ENCODE measurements around the gene SUPT3H.

SUPT3H gene

DNA sequence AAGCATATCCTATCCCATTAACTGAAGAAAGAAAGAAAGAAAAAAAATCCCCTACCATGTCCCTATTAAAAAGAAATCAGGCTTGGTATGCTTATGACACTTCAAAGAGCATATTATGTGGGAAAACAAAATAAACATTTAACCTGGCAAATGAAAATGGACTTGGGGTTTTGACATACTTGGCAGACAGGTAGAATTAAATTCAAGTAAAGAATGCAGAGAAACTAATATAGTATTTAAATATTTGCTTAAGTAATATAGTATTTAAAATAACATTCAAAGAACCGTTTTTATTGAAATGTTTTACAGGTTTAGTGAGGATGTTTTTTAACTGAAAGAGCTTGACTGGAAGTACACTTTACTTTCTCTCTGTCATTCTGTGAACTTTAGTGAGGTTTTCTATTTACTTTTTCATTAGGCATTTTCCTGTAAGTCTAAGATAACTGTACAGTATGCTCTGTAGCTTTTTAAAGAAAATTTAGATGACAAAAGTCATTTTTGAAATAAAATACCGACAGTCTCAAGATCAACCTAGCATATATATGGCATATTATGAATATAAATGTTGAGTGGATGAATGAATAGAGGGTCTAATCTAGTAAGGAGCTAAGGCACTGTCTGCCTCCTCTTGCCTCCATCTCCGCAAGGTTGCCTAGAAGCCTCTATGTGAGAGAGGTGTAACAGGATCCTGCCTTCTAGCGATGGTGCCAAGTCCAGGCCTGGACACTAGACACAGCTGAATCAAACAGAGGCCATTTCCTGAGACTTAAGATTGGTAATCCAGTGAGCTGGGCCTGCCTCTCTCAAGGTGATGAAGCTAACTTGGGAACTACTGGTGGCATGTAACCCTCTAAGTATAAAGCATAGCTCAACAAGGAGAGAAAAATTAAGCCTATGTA, 394.0 kb downstream of the SUPT3H start:
- Histone ChIP-seq H3K27me3 (no peaks in the 10 kb centered on the region), H3K9me3 (no peaks in the 10 kb centered on the region), H3K27ac (no peak overlapping the region), H3K4me3 (no peak overlapping the region), H3K4me1 (no peaks in the 10 kb centered on the region), H3K36me3 (no peaks in the 10 kb centered on the region)
- TF ChIP-seq, protein P1, sequence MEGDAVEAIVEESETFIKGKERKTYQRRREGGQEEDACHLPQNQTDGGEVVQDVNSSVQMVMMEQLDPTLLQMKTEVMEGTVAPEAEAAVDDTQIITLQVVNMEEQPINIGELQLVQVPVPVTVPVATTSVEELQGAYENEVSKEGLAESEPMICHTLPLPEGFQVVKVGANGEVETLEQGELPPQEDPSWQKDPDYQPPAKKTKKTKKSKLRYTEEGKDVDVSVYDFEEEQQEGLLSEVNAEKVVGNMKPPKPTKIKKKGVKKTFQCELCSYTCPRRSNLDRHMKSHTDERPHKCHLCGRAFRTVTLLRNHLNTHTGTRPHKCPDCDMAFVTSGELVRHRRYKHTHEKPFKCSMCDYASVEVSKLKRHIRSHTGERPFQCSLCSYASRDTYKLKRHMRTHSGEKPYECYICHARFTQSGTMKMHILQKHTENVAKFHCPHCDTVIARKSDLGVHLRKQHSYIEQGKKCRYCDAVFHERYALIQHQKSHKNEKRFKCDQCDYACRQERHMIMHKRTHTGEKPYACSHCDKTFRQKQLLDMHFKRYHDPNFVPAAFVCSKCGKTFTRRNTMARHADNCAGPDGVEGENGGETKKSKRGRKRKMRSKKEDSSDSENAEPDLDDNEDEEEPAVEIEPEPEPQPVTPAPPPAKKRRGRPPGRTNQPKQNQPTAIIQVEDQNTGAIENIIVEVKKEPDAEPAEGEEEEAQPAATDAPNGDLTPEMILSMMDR (IDR thresholded peaks at IDR 0.05), result no peak
- DNase-seq, result no peak
- intact Hi-C loops (cut with DNase I; ENCODE audit: low total_unique reads), result no loop called here

DNA sequence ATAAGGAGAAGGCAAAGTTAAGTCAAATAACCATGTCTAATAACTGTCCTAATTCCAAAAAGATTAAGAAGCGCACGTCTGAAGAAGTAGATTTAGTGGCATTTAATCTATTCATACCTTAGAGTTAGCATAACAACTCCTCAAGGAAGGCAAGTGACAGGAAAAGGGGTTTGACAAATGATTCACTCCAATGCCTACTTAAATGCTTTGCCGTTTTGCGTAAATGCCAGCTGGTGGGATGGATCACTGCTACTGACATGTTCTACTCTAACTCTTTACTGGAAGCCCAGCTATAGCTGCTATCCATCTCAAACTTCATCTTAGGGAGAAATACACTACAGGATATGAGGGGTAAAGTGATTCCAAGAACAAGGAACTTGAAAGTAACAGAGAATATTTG, 396.9 kb downstream of the SUPT3H start:
- TF ChIP-seq, protein P1 (IDR thresholded peaks at IDR 0.05), result no peak
- Histone ChIP-seq H3K36me3 (no peaks in the 10 kb centered on the region), H3K4me3 (no peak overlapping the region), H3K27me3 (no peaks in the 10 kb centered on the region), H3K27ac (no peak overlapping the region), H3K4me1 (peaks cover 0 to 5% (median 0%) of the 10 kb centered on the region in 4 donors), H3K9me3 (no peaks in the 10 kb centered on the region)
- no peak for DNase-seq
- intact Hi-C loops (cut with DNase I; ENCODE audit: low total_unique reads), result no loop called here

DNA sequence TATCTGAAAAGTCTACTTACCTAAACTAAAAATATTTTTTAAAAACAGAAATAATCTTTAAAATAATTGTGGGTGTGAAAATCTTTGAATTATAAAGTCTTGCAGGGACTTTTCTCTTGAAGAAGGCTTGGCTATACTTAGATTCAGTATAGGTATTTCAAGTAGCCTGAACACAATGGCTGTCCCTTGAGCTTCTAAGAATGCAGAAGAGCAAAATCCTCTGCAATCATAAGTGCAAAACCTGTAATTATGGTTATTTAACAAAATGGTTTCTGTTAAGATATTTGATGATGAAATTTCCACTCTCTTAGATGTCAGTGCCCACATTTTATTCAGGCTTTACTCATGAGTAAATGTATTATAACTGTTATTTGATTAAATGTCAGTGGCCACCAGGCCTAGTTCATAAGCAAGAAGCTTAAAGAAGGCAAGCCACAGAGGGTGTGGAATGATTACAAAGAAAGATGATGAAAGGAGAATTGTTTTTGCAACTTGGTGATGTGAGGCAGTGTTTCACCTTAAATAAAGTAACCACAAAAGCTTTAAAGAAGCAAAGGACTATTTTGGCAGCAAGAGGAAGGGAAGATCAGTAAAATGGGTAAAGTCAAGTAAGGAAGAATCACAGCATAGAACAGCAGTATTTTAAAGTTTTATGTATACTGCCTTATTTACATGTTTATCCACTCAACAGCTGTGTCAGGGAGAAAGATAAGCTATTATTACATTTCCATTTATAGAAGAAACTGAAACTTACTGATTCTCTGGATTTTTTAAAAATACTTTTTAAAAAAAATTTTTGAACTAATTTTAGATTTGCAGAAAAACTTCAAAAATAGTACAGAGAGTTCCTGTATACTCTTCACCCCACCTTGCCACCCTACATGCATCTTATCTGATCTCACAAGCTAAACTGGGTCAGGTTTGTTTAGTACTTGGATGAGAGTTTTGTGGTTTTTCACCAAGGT, 400.8 kb downstream of the SUPT3H start:
- Histone ChIP-seq H3K27me3 (no peaks in the 10 kb centered on the region), H3K27ac (no peak overlapping the region), H3K36me3 (no peaks in the 10 kb centered on the region), H3K4me3 (no peak overlapping the region), H3K9me3 (no peaks in the 10 kb centered on the region), H3K4me1 (peaks cover 0 to 5% (median 0%) of the 10 kb centered on the region in 4 donors)
- intact Hi-C loops (cut with DNase I; ENCODE audit: low total_unique reads), result no loop called here
- TF ChIP-seq, protein P1 (IDR thresholded peaks at IDR 0.05), result no peak
- no peak for DNase-seq

DNA sequence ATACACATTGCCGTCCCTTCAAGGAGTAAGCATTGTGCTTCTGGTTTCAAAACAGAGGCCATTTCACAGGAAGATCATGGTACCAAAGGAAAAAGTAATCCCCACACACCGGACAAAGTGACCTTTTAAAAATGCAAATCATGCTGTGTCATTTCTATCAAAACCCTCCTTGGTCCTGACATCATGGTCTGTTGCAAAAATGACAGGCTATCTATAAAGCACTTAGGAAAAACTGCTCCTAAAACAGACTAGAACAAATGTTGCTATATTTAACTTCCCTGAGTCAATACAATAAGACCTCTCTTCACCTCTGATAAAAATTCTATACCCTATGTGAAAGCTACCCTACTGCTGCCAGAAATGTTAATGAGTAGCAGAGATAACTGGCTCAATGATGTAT, 403.2 kb downstream of the SUPT3H start:
- intact Hi-C loops (cut with DNase I; ENCODE audit: low total_unique reads), result loop anchor here (2.0 kb wide), 1 partner anchor 16 kb away; no protein-coding TSS in a partner anchor
- H3K4me1 ChIP-seq, result peaks cover 0 to 5% (median 0%) of the 10 kb centered on the region in 4 donors
- H3K9me3 ChIP-seq, result no peaks in the 10 kb centered on the region
- no peak overlapping the region for H3K4me3 ChIP-seq
- H3K36me3 ChIP-seq, result no peaks in the 10 kb centered on the region
- TF ChIP-seq, protein P1 (IDR thresholded peaks at IDR 0.05), result no peak
- H3K27ac ChIP-seq, result no peak overlapping the region
- H3K27me3 ChIP-seq, result no peaks in the 10 kb centered on the region
- no peak for DNase-seq

DNA sequence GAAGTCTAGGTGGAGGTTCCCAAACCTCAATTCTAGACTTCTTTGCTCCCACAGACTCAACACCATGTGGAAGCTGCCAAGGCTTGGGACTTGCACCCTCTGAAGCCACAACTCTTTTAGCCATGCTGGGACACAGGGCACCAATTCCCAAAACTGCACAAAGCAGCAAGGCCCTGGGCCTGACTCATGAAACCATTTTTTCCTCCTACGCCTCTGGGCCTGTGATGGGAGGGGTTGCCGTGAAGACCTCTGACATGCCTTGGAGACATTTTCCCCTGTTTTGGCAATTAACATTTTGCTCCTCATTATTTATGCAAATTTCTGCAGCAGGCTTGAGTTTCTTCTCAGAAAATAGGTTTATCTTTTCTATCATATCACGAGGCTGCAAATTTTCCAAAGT, 405.0 kb downstream of the SUPT3H start:
- no peak overlapping the region for H3K27ac ChIP-seq
- no peaks in the 10 kb centered on the region for H3K9me3 ChIP-seq
- no peaks in the 10 kb centered on the region for H3K27me3 ChIP-seq
- no peak for DNase-seq
- H3K4me1 ChIP-seq, result peaks cover 0 to 5% (median 0%) of the 10 kb centered on the region in 4 donors
- H3K36me3 ChIP-seq, result no peaks in the 10 kb centered on the region
- TF ChIP-seq, protein P1 (IDR thresholded peaks at IDR 0.05), result no peak
- intact Hi-C loops (cut with DNase I; ENCODE audit: low total_unique reads), result no loop called here
- H3K4me3 ChIP-seq, result no peak overlapping the region

Data from tibial artery (tissue), 4 donors.